B cell (primary cell): ENCODE results near the gene UBE2J2.

Experiments used
- EZH2 ChIP-seq: IDR thresholded peaks from 2 replicates; pipeline ENCODE4 v1.6.1; 2012; ENCODE audit warnings: borderline replicate concordance, low read depth, mild to moderate bottlenecking, moderate library complexity, low read length; ENCODE audit not compliant: insufficient read depth, poor library complexity, severe bottlenecking
- TF ChIP-seq, protein P1 (sequence below): fragments of 200-600 bp; IDR thresholded peaks from one replicate; pipeline ENCODE4 v1.8.0; 2022; ENCODE audit warnings: antibody characterized with exemption, mild to moderate bottlenecking

DNA sequence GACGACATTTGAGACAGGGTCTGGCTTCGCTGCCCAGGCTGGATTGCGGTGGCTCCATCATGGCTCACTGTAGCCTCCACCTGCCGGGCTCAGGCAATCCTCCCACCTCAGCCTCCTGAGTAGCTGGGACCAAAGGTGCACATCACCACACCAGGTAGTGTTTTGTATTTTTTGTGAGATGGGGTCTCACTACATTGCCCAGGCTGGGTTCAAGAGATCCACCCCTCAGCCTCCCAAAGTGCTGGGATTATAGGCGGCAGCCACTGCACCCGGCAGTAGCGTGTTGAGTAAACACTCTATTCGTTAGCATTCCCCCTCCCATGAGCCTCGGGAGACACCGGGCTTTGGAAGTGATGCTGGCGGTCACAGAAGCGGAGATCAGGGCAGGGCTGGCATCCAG lies 20.3 kb downstream of the UBE2J2 start:
- TF ChIP-seq, protein P1, sequence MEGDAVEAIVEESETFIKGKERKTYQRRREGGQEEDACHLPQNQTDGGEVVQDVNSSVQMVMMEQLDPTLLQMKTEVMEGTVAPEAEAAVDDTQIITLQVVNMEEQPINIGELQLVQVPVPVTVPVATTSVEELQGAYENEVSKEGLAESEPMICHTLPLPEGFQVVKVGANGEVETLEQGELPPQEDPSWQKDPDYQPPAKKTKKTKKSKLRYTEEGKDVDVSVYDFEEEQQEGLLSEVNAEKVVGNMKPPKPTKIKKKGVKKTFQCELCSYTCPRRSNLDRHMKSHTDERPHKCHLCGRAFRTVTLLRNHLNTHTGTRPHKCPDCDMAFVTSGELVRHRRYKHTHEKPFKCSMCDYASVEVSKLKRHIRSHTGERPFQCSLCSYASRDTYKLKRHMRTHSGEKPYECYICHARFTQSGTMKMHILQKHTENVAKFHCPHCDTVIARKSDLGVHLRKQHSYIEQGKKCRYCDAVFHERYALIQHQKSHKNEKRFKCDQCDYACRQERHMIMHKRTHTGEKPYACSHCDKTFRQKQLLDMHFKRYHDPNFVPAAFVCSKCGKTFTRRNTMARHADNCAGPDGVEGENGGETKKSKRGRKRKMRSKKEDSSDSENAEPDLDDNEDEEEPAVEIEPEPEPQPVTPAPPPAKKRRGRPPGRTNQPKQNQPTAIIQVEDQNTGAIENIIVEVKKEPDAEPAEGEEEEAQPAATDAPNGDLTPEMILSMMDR, result no peak
- no peak for TF ChIP-seq EZH2
